Right renal pelvis (tissue), 4 donors: ENCODE results near the gene LUZP1. TPM values are rescaled to one million over a fixed set of nuclear protein-coding genes. Genes with fewer than 3 reads are reported as not detected.

Experiments
- DNase-seq, 4 donors: peaks; one replicate each; pipeline ENCODE4 v3.0.0-alpha.2; 2013; ENCODE audit warnings: low read depth in 4 of 4, low spot score in 3 of 4, missing footprints in 1 of 4
- polyA plus RNA-seq, 4 donors: library from polyadenylated mRNA; unstranded; fragments of 120-200 nt; gene quantifications; one replicate each; pipeline ENCODE4 v1.2.1, GENCODE V29; 2013; ENCODE audit not compliant: insufficient read length in 4 of 4

LUZP1 gene
- polyA plus RNA-seq, 4 donors, result 29.6 to 36.9 (median 35.4) TPM

GRCh38 chr1:23159963-23160877 lies 8.4 kb downstream of the LUZP1 start:
- no peak for DNase-seq

DNA sequence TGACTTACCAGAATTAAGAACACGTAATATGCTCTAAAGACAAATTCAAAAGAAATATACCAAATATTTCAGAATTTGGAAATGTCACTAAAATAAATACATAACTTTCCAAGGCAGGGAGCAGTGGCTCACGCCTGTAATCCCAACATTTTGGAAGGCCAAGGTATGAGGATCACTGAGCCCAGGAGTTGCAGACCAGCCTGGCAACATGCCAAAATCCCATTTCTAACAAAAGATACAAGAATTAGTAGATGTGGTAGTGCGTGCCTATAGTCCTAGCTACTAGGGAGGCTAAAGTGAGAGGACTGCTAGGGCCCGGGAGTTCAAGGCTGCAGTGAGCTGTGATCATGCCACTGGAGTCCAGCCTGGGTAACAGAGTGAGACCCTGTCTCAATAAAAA lies 11.7 kb downstream of the LUZP1 start:
- no peak for DNase-seq

DNA sequence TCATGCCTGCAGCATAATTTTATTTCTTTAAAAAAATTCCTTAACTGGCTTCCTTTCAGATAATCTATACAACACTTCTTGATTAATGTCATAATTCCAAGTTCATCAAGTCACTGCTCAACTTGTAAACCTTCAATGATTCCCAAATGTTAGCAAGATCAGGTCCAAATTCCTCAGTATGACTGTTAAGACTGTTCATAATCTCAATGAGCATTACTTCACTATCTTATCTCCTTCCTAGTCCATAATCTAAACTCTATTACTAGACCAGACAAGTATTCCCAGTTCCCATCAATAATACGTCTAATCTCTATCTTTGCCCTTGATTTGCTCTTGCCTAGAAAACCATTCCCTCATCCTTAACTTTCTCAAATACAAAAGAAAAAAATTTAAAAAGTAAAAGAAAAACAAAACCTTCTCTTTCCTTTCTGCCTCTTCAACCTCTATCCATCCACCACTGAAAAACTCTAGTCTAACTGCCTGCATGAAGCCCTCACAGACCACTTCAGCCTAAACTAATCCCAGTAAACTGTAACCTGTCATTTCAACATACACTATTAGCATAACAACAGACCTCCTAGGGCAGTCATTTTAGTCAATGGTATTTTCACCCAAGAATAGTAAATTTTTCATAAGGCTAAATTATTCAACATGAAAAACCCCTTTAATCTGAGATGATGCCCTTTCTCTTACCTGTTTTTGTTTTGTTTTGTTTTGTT lies 15.5 kb downstream of the LUZP1 start:
- no peak for DNase-seq

DNA sequence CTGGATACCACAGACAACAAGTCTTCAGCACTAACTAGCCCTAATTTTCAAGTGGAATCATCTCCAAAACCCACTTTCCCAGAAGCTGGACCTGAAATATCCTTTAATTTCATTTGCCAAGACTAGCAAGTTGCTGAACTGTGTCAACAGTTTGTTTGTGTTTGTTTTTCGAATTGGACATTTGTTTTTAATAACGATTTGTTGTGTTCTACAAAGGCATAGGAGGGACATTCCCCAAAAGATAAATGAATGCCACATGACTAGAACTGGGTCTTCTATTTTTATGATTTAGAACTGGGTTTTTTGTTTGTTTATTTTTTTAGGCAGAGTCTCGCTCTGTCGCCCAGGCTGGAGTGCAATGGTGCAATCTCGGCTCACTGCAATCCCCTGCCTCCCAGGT lies 17.9 kb downstream of the LUZP1 start:
- no peak for DNase-seq

DNA sequence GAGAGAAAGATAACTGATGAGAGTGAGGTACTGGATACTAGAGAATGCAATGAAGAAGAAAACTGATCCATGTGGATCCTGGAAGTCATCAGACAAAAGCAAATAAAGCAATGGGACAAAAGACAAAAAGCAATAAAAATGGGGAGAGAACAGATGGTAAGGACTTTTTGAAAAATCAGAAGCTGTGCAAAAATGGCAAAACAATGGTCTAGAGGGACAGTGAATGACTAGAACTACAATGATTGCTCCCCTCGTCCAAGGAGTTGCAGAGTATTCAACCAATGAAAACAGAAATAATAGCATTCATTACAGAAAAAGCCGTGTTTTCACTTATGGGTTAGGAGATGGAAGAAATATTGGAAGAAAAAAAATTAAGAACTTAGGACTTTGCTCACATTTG lies 18.5 kb downstream of the LUZP1 start:
- no peak for DNase-seq

- no peak for DNase-seq
Measured at GRCh38 chr1:23149114-23149513, 19.5 kb downstream of the LUZP1 start.

DNA sequence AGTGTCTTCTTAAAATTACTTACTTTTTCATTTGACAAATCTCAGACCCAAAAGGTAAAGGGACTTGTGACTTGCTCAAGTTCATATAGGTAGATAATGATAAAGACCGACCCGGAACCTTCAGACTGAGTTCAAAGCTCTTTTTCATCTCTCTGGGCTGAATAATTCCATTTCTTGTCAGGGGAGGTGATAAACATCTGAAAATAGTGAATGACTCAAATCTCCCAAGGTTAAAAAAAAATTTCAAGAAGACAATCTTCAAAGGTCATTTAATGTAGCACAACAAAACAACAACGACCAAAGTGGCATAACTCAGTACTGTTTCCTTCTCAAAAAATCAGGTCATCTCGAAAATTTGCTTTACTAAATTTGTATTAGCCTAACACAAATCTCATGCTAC lies 20.6 kb downstream of the LUZP1 start:
- no peak for DNase-seq

DNA sequence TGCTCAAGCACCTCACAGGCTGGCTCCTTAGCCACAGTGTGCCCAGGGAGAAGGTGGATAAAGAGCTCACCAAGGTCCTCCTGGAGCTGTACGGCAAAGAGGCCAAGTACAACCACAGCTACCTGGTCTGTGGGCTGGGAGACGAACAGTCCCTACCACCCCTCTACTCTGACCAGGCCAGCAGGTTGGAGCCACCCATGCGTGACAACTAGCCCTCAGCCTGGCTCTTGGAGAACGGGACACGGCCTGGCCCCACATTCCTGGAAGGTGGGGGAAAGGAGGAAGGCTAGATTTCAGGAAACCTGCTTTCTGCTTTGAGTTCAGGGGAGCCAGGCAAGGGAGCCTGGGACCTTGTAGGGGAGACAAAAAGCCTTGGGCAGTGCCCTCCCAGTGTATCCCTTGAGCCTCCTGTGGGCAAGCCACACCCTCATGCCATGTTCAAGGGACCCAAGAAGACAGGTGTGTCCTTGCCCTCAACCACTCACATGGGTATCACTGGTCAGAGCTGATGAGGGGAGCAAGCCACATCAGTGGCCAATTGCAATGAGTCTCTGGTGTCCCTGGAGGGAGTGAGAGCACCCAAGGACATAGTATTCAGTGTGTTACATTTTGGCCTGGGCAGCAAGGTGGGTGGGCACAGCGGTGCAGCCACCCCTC lies 27.6 kb downstream of the LUZP1 start:
- no peak for DNase-seq

DNA sequence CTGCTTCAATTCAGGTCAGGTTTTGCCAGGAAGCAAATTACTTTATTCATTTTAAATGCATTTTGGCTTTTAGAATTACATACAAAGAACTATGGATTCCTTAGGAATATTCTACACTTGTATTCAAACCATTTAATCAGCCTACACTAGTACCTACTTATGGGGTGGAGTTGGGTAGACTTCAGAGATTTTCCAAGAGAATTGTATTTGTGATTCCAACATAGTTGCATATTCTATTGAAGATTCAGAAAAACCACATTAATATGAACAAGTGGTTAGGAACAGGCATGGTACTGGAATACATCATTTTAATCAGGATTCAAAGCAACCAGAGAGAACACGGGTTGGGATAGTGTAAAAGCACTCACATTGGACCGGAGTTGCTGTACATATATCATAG lies 33.4 kb downstream of the LUZP1 start:
- no peak for DNase-seq

DNA sequence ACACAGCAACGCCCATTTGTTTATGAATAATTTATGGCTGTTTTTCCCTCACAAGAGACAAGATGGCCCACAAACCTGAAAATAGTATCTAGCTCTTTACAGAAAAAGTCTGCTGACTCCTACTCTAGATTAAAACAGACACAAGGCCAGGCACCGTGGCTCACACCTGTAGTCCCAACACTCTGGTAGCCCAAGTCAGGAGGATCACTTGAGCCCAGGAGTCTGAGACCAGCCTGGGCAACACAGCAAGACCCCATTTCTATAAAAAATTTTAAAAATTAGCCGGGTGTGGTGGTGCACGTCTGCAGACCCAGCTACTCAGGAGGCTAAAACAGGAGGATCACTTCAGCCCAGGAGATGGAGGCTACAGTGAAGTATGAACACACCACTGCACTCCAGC lies 34.6 kb downstream of the LUZP1 start:
- no peak for DNase-seq

GRCh38 chr1:23133587-23133986 lies 35.1 kb downstream of the LUZP1 start:
- no peak for DNase-seq

DNA sequence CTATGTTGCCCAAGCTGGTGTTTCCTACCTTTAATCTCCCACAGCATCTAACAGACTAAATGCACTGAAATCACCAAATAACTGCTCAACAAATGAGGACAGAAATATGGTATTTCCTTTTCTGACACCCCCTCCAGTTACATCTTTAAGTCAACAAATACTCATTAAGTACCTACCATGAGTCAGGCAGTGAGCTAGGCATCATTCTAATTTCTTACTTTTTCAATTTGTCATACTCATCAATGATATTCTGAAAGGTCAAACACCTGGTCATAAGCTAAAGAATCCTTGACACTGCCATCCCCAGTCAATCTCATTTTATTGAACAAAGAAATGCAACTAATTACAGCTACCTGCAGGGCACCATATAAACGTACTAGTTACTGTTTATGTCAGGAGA lies 36.6 kb downstream of the LUZP1 start:
- DNase-seq, result no peak

GRCh38 chr1:23129846-23130245 lies 38.8 kb downstream of the LUZP1 start:
- no peak for DNase-seq

GRCh38 chr1:23126801-23127200 lies 41.9 kb downstream of the LUZP1 start:
- no peak for DNase-seq

DNA sequence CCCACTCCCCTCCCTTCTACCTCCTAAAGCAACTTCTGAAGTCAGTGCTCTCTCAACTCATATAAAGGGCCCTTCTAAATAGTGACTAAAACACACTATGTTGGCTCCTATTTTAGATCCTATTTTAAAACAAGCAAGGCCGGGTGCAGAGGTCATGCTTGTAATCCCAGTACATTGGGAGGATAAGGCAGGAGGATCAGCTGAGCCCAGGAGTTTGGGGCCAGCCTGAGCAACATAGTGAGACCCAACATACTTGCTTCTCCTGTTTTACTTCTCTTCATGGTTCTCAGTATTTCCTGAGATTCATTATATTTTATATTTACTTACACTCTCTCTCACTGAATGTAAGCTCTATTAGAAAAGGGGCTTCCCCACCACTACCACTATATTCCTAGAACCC lies 42.5 kb downstream of the LUZP1 start:
- DNase-seq, result no peak

- DNase-seq, result no peak
Measured at GRCh38 chr1:23125489-23125888, 43.2 kb downstream of the LUZP1 start.

DNA sequence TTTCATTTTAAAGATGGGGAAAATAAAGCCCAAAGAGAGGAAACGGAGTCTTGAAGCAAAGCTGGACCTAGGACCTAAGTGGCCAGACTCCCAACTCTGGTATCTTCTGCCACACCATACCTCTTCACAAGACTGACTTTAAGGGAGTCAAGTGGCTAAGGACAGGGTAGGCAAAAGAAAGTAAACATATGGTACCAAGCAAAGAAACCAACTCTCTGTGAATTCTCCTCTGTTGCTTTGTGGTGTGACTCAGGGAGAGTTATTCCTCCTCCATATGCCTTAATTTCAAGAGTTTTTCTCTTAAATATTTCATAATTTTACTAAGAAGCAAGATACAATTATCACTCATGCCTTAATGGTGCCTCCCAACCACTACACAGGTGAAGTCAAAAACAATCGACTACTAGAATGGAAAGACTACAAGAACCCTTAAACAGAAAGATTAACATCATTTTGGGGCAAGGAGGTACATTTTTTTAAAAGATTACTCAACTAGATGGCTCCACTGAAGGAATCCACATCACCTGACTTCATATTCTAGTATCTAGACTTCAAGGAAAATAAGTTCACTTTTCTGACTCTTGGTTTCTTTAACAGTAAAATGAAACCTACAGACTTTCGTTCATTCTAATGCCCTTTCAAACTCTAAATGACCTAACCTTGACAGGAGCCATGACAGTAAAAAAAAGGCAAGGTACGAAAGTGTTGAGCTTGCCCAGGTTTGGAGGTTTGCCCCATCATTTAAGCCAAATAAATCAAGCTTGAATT lies 44.2 kb downstream of the LUZP1 start:
- no peak for DNase-seq

- DNase-seq, result no peak
Measured at GRCh38 chr1:23123528-23123927, 45.1 kb downstream of the LUZP1 start.

DNA sequence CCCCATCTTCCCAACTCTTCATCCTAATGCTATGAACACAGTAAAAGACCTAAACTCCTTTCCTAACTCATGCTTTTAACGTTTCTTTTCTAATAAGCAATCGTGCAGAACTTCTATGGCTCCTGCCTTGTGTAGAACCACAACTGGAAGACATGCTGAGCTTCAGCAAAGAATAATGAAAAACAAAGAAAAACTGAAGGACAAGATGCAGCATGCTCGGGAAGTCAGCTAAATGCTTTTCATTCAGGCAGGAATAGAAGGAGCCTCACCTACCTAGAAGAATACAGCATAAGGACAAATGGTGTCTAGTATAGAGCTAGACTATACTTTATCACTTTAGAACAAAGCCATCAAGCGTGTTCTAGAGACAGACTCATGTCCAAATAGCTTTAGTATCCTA lies 45.9 kb downstream of the LUZP1 start:
- DNase-seq, result no peak

- peak in 2 of 4 donors; percentile 29 to 46 for DNase-seq
Measured at GRCh38 chr1:23122023-23122748, 46.5 kb downstream of the LUZP1 start.
